GM12865 (cell line): ENCODE data around the gene ZNF521.

Source experiments
- DNase-seq: peaks from one replicate; pipeline ENCODE4 v3.0.0; 2010; ENCODE audit warnings: low read depth
- H3K4me3 ChIP-seq: 2 replicates; pipeline ENCODE4 v1.5.1; 2011; ENCODE audit warnings: mild to moderate bottlenecking, low read depth, low read length, control low read depth
- CTCF ChIP-seq: IDR thresholded peaks from 2 replicates; pipeline ENCODE4 v1.5.1; 2011; ENCODE audit warnings: low read length, control low read depth, low read depth, inconsistent platforms; ENCODE audit not compliant: insufficient read depth; ENCODE audit errors: missing control alignments

The ZNF521 gene

GRCh38 chr18:25237571-25238267, 114.2 kb downstream of the ZNF521 start:
- no peak for DNase-seq
- no peak for TF ChIP-seq CTCF
- H3K4me3 ChIP-seq, result no peak overlapping the region

GRCh38 chr18:25236736-25237135, 115.2 kb downstream of the ZNF521 start:
- no peak overlapping the region for H3K4me3 ChIP-seq
- no peak for TF ChIP-seq CTCF
- no peak for DNase-seq

DNA sequence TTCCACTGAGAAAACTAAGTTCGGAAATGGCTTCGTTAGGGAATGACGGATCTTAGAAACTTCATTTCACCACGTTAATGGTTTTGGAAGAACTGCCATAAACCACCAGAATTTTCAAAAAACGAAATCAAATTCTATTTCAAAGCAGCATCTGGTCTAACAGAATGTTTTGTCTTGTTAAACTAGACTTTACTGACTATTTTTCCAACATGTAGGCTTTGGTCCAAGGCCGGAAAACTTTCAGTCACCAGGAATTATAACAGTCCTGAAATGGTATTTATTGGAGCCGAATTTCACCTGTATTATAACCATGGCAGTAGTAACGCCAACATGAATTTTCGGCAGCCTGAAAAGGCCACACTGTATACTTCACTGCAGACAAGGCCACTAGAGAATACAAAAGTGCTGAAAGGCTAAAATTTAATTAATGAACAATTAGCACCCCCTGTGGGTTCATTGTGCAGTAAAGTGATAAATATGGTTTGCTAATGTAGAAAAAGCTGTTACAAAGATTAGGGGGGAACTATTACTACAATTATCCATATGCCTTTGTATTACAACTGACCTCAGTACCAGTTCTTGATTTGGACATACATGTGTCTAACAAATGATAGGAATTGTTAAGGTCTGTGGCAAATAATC, 116.4 kb downstream of the ZNF521 start:
- no peak overlapping the region for H3K4me3 ChIP-seq
- no peak for TF ChIP-seq CTCF
- DNase-seq, result no peak

DNA sequence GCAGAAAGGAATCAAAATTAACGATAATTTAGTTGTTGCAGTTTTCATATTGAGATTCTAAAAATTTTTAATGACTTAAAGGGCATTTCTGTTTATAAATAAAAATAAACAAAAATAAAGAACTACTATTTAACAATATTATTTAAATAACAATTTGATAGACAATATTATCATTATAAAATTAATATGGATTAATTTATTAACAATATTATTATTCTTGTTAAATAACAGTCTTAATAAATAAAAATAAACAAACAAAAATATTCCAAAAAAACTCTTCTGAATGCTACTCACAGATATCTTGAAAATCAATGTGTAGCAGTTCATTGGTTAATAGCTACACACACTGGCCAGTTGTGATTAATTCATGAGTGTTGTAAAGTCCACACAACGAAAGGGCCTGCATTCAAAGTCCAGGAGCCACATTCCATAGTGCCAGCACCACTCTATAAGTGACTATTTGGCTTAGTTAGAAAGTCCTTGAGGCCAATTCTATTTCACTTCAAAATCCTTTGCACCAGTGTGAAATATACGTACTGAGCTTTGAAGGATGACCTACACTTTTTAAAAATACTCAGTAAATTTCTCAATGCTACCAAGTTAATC, 117.1 kb downstream of the ZNF521 start:
- no peak for TF ChIP-seq CTCF
- DNase-seq, result no peak
- no peak overlapping the region for H3K4me3 ChIP-seq

DNA sequence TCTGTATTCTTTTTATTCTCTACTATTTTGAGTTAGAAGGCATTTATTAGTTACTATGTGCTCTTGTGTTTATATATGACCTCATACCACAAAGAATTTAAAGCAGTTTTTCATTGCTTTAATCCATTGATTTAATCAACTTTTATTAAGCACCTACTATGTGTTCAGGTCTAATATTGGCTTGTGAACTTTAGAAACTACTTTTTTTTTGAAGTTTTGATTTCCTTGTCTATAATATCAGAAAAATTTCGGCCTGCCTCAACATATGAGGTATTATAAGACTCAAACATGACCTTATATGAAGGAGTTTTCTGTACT, 117.7 kb downstream of the ZNF521 start:
- no peak for DNase-seq
- H3K4me3 ChIP-seq, result no peak overlapping the region
- no peak for TF ChIP-seq CTCF

- H3K4me3 ChIP-seq, result no peak overlapping the region
- no peak for TF ChIP-seq CTCF
- DNase-seq, result no peak
Measured at GRCh38 chr18:25233528-25234321, 118.2 kb downstream of the ZNF521 start.
